Keratinocyte (primary cell): ENCODE data around the gene TRPM3. TPM values are rescaled to one million over a fixed set of nuclear protein-coding genes. Genes with fewer than 3 reads are reported as not detected.

Experiments
- DNase-seq: peaks from one replicate; pipeline ENCODE4 v3.0.0-alpha.2; 2011; ENCODE audit warnings: low read depth, missing footprints, low spot score
- FAIRE-seq: peaks from 2 replicates; lab custom pipeline; 2011; peaks lifted over from hg19 to GRCh38; lab: Jason Lieb, UNC
- H2AFZ ChIP-seq: 2 replicates; pipeline ENCODE4 v1.6.0; 2012; ENCODE audit warnings: low read length, control low read depth, inconsistent platforms; ENCODE audit not compliant: control insufficient read depth
- H3K27ac ChIP-seq: 2 replicates; pipeline ENCODE4 v1.5.1; 2011; ENCODE audit warnings: low read length; ENCODE audit not compliant: control insufficient read depth, insufficient read depth
- H3K27me3 ChIP-seq: 3 replicates; pipeline ENCODE4 v1.6.0; 2011; ENCODE audit warnings: low read length; ENCODE audit not compliant: control insufficient read depth, insufficient read depth; ENCODE audit errors: extremely low read depth
- H3K36me3 ChIP-seq, 2 experiments: 2 replicates in 1 of 2; 3 replicates in 1 of 2; pipeline ENCODE4 v1.5.1; 2011; ENCODE audit warnings: low read length in 2 of 2, mild to moderate bottlenecking in 1 of 2; ENCODE audit not compliant: control insufficient read depth in 2 of 2, insufficient read depth in 2 of 2; ENCODE audit errors: extremely low read depth in 1 of 2
- H3K4me1 ChIP-seq: 3 replicates; pipeline ENCODE4 v1.5.1; 2011; ENCODE audit warnings: low read length; ENCODE audit not compliant: control insufficient read depth, insufficient read depth; ENCODE audit errors: extremely low read depth
- H3K4me2 ChIP-seq: 3 replicates; pipeline ENCODE4 v1.6.0; 2011; ENCODE audit warnings: low read depth, low read length; ENCODE audit not compliant: control insufficient read depth, insufficient read depth; ENCODE audit errors: extremely low read depth
- H3K4me3 ChIP-seq, 3 experiments: fragments of 200-600 bp in 1 of 3; sonication (generic) in 1 of 3; 2 replicates in 2 of 3; 3 replicates in 1 of 3; pipeline ENCODE4 v1.5.1; 2011 to 2016; ENCODE audit warnings: low read length in 3 of 3, mild to moderate bottlenecking in 3 of 3, control low read depth in 2 of 3, inconsistent platforms in 1 of 3, low read depth in 1 of 3, mixed read lengths in 1 of 3, mixed run types in 1 of 3, moderate library complexity in 1 of 3; ENCODE audit not compliant: control insufficient read depth in 2 of 3, insufficient read depth in 2 of 3; ENCODE audit errors: extremely low read depth in 1 of 3
- H3K79me2 ChIP-seq: 2 replicates; pipeline ENCODE4 v1.6.0; 2012; ENCODE audit warnings: low read length; ENCODE audit not compliant: control insufficient read depth, insufficient read depth
- H3K9ac ChIP-seq: 3 replicates; pipeline ENCODE4 v1.6.0; 2011; ENCODE audit warnings: low read length; ENCODE audit not compliant: control insufficient read depth, insufficient read depth; ENCODE audit errors: extremely low read depth
- H3K9me1 ChIP-seq: 3 replicates; pipeline ENCODE4 v1.6.0; 2011; ENCODE audit warnings: low read length; ENCODE audit not compliant: control insufficient read depth, insufficient read depth; ENCODE audit errors: extremely low read depth
- H3K9me3 ChIP-seq: 2 replicates; pipeline ENCODE4 v1.5.1; 2012; ENCODE audit warnings: low read depth, low read length; ENCODE audit not compliant: control insufficient read depth
- H4K20me1 ChIP-seq: 3 replicates; pipeline ENCODE4 v1.6.0; 2011; ENCODE audit warnings: low read length; ENCODE audit not compliant: control insufficient read depth, insufficient read depth; ENCODE audit errors: extremely low read depth
- CTCF ChIP-seq, 3 experiments: IDR thresholded peaks in 1 of 3; conservative IDR thresholded peaks in 1 of 3; optimal IDR thresholded peaks in 1 of 3; 2 replicates in 2 of 3; 3 replicates in 1 of 3; pipeline versions ENCODE3 to v1.5.1; 2011; ENCODE audit warnings: low read length in 3 of 3, mild to moderate bottlenecking in 3 of 3, moderate library complexity in 2 of 3, control low read depth in 1 of 3, inconsistent platforms in 1 of 3; ENCODE audit not compliant: insufficient read depth in 2 of 3; ENCODE audit errors: extremely low read depth in 1 of 3
- EZH2 ChIP-seq: IDR thresholded peaks from one replicate; pipeline ENCODE4 v1.6.1; 2012; ENCODE audit warnings: inconsistent platforms, mild to moderate bottlenecking, low read length, moderate library complexity
- dilution Hi-C: fragments of 300-500 bp; cut with MboI; formaldehyde crosslinking; loops from one replicate; pipeline ENCODE4 v1.7.0; 2020; ENCODE audit warnings: low sequenced_read_pairs; ENCODE audit not compliant: extremely low pct_ligation_motif_present
- polyA plus RNA-seq, 5 experiments: library from polyadenylated mRNA; depleted of rRNA in 3 of 5; stranded (reverse) in 3 of 5; stranded (forward) in 1 of 5; unstranded in 1 of 5; fragments of >200 nt; gene quantifications; 1 replicate in 1 of 5; 2 replicates in 3 of 5; 3 replicates in 1 of 5; pipeline versions ENCODE4 v1.2.1 to v1.2.3, GENCODE V29; 2011 to 2012; ENCODE audit warnings: missing spikeins in 2 of 5, low read depth in 1 of 5, low replicate concordance in 1 of 5

The TRPM3 gene
- polyA plus RNA-seq, 1 donor (not counting 4 experiments of a cell fraction or from before 2014, with no cell fraction given), result 0.03 TPM

- Histone ChIP-seq H3K36me3 (no peaks in the 10 kb centered on the region), H3K4me3 (no peak overlapping the region), H3K9me3 (no peaks in the 10 kb centered on the region), H4K20me1 (no peaks in the 10 kb centered on the region), H3K4me1 (no peaks in the 10 kb centered on the region), H3K27me3 (no peaks in the 10 kb centered on the region), H3K9me1 (no peaks in the 10 kb centered on the region), H3K27ac (no peak overlapping the region), H3K4me2 (no peak overlapping the region), H3K9ac (no peak overlapping the region), H3K79me2 (no peaks in the 10 kb centered on the region), H2AFZ (no peak overlapping the region)
- DNase-seq, result no peak
- no peak for TF ChIP-seq EZH2
- dilution Hi-C loops, result loop anchor here (25.0 kb wide), 1 partner anchor 106 kb away; no protein-coding TSS in a partner anchor
- no peak for FAIRE-seq
Measured at GRCh38 chr9:70618784-70619183, 502.6 kb downstream of the TRPM3 start.

- H3K4me3 ChIP-seq, result no peak overlapping the region
- DNase-seq, result no peak
- H3K27me3 ChIP-seq, result no peaks in the 10 kb centered on the region
- TF ChIP-seq CTCF (optimal IDR thresholded peaks at IDR 0.05 in 1 of 3, IDR thresholded peaks at IDR 0.05 in 1 of 3, conservative IDR thresholded peaks at IDR 0.05 in 1 of 3; ENCODE audit: extremely low read depth in 1 of 3, insufficient read depth in 2 of 3, low read length in 3 of 3) (no peak), EZH2 (no peak)
- FAIRE-seq, result no peak
- no peaks in the 10 kb centered on the region for H4K20me1 ChIP-seq
- no peak overlapping the region for H3K27ac ChIP-seq
- H3K79me2 ChIP-seq, result no peaks in the 10 kb centered on the region
- no peak overlapping the region for H3K4me2 ChIP-seq
- dilution Hi-C loops, result loop anchor here (25.0 kb wide), 1 partner anchor 105 kb away; no protein-coding TSS in a partner anchor
- no peaks in the 10 kb centered on the region for H3K36me3 ChIP-seq
- H3K9ac ChIP-seq, result no peak overlapping the region
- H3K9me3 ChIP-seq, result no peaks in the 10 kb centered on the region
- H3K9me1 ChIP-seq, result no peaks in the 10 kb centered on the region
- H2AFZ ChIP-seq, result no peak overlapping the region
- H3K4me1 ChIP-seq, result no peaks in the 10 kb centered on the region
Measured at GRCh38 chr9:70617033-70617828, 504.2 kb downstream of the TRPM3 start.
